Smooth muscle cell (in vitro differentiated cells): ENCODE results near the gene MRPS17. TPM values are rescaled to one million over a fixed set of nuclear protein-coding genes. Genes with fewer than 3 reads are reported as not detected.

Experiments used
- DNase-seq: peaks from one replicate; lab custom pipeline; 2025; ENCODE audit not compliant: unreplicated experiment; lab: John Stamatoyannopoulos, UW
- H2AFZ ChIP-seq: fragments of 200-600 bp; sonication (generic); 2 replicates; pipeline ENCODE4 v1.6.0; 2016; ENCODE audit warnings: antibody characterized with exemption, low read depth, mild to moderate bottlenecking
- H3F3A ChIP-seq: fragments of 200-600 bp; sonication (generic); 2 replicates; pipeline ENCODE4 v1.6.0; 2017; ENCODE audit warnings: antibody characterized with exemption, low read depth
- H3K27ac ChIP-seq: fragments of 200-600 bp; sonication (generic); 2 replicates; pipeline ENCODE4 v1.5.1; 2016; ENCODE audit warnings: low read depth, mild to moderate bottlenecking
- H3K27me3 ChIP-seq: fragments of 200-600 bp; sonication (generic); 2 replicates; pipeline ENCODE4 v1.6.1; 2016; ENCODE audit warnings: low read depth, mild to moderate bottlenecking
- H3K36me3 ChIP-seq: fragments of 200-600 bp; sonication (generic); 2 replicates; pipeline ENCODE4 v1.5.1; 2016; ENCODE audit warnings: low read depth
- H3K4me1 ChIP-seq: fragments of 200-600 bp; sonication (generic); 2 replicates; pipeline ENCODE4 v1.5.1; 2016; ENCODE audit warnings: low read depth
- H3K4me2 ChIP-seq: fragments of 200-600 bp; sonication (generic); 2 replicates; pipeline ENCODE4 v1.6.0; 2016; ENCODE audit warnings: mild to moderate bottlenecking
- H3K4me3 ChIP-seq: fragments of 200-600 bp; sonication (generic); 2 replicates; pipeline ENCODE4 v1.5.1; 2016; ENCODE audit warnings: mild to moderate bottlenecking
- H3K79me2 ChIP-seq: fragments of 200-600 bp; sonication (generic); 2 replicates; pipeline ENCODE4 v1.6.0; 2016; ENCODE audit warnings: low read depth, mild to moderate bottlenecking
- H3K9ac ChIP-seq: fragments of 200-600 bp; sonication (generic); 2 replicates; pipeline ENCODE4 v1.6.0; 2016; ENCODE audit warnings: low read depth
- H3K9me3 ChIP-seq: fragments of 200-600 bp; sonication (generic); replicated peaks from 2 replicates; pipeline ENCODE4 v1.5.1; 2016; ENCODE audit warnings: low read depth
- H4K20me1 ChIP-seq: fragments of 200-600 bp; sonication (generic); 2 replicates; pipeline ENCODE4 v1.6.0; 2016; ENCODE audit warnings: low read depth
- CTCF ChIP-seq: fragments of 200-600 bp; sonication (generic); IDR thresholded peaks from 2 replicates; pipeline ENCODE4 v1.5.1; 2017; ENCODE audit warnings: borderline replicate concordance, mild to moderate bottlenecking, antibody characterized with exemption; ENCODE audit not compliant: insufficient read depth, poor library complexity, severe bottlenecking
- WGBS: methylation state at CpG from one replicate; pipeline ENCODE4 v1.1.7; 2016; ENCODE audit warnings: low lambda C conversion rate; 5-methylcytosine and 5-hydroxymethylcytosine counted together
- polyA plus RNA-seq: library from polyadenylated mRNA; unstranded; fragments of >200 nt; fragmentation: Nextera tagmentation; extraction: Ambion mirVana; gene quantifications from 2 replicates; pipeline ENCODE4 v1.2.1, GENCODE V29; 2016
- total RNA-seq: library from RNA; depleted of rRNA; stranded (reverse); fragments of >200 nt; gene quantifications from 2 replicates; pipeline ENCODE4 v1.2.3, GENCODE V29; 2014

The MRPS17 gene
- total and polyA plus RNA-seq, 2 experiments from 2014 or later = 7.5 to 17.6 TPM

DNA sequence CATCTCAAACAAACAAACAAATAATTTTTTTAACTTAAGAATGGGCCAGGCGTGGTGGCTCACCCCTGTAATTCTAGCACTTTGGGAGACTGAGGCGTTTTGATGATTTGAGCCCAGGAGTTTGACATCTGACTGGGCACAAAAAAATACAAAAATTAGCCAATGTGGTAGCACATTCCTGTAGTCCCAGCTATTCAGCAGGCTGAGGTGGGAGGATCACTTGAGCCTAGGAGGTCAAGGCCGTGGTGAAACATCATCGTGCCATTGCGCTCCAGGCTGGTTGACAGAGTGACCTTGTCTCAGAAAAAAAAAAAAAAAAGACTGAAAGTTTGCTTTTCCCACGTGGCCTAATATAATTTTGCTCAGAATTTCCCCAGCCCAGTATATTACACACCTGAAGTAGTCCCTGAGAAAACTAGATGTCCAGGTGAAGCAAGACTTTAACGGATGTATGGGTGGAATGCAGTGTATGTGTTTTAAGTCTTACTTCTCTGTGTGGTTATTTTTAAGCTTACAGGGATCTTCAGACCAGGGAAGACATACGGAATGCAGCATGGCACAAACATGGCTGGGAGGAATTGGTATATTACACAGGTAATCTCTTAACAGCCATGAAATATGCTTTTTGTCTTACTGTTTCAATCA, 45.3 kb downstream of the MRPS17 start:
- H3K27me3 ChIP-seq = no peaks in the 10 kb centered on the region
- 97% methylated on average over 8 of the region's 8 CpGs for WGBS
- H2AFZ ChIP-seq = no peak overlapping the region
- DNase-seq = no peak
- no peak overlapping the region for H3K4me3 ChIP-seq
- no peaks in the 10 kb centered on the region for H3K9me3 ChIP-seq
- no peak overlapping the region for H3K9ac ChIP-seq
- no peaks in the 10 kb centered on the region for H3F3A ChIP-seq
- no peaks in the 10 kb centered on the region for H3K79me2 ChIP-seq
- H3K36me3 ChIP-seq = peaks cover 6% of the 10 kb centered on the region
- H3K4me2 ChIP-seq = no peak overlapping the region
- no peak for TF ChIP-seq CTCF
- H3K4me1 ChIP-seq = no peaks in the 10 kb centered on the region
- H4K20me1 ChIP-seq = no peaks in the 10 kb centered on the region
- H3K27ac ChIP-seq = no peak overlapping the region

GRCh38 chr7:56003749-56004148, 52.1 kb downstream of the MRPS17 start:
- no peaks in the 10 kb centered on the region for H3F3A ChIP-seq
- no peaks in the 10 kb centered on the region for H3K4me1 ChIP-seq
- no peaks in the 10 kb centered on the region for H4K20me1 ChIP-seq
- WGBS = 86% methylated on average over 4 of the region's 4 CpGs
- no peak overlapping the region for H3K4me2 ChIP-seq
- no peaks in the 10 kb centered on the region for H3K9me3 ChIP-seq
- no peaks in the 10 kb centered on the region for H3K36me3 ChIP-seq
- no peak for DNase-seq
- no peak for TF ChIP-seq CTCF
- no peak overlapping the region for H3K9ac ChIP-seq
- H3K27me3 ChIP-seq = no peaks in the 10 kb centered on the region
- H3K4me3 ChIP-seq = no peak overlapping the region
- H2AFZ ChIP-seq = no peak overlapping the region
- H3K79me2 ChIP-seq = no peaks in the 10 kb centered on the region
- H3K27ac ChIP-seq = no peak overlapping the region

Other genes with a start within 250 kb of the MRPS17 start
- not detected in 2 replicates for gene SEPTIN14, start 89.1 kb upstream of the MRPS17 start, total RNA-seq
- not detected in 2 replicates for gene SEPTIN14, start 89.1 kb upstream of the MRPS17 start, polyA plus RNA-seq
- 2.1 and 3.2 TPM in 2 replicates for gene ZNF713, start 64.4 kb upstream of the MRPS17 start, total RNA-seq
- 1.6 and 2.4 TPM in 2 replicates for gene ZNF713, start 64.4 kb upstream of the MRPS17 start, polyA plus RNA-seq
- gene NIPSNAP2, start 12.7 kb downstream of the MRPS17 start, total RNA-seq = 41.2 and 77.4 TPM in 2 replicates
- 44.7 and 50.5 TPM in 2 replicates for gene NIPSNAP2, start 12.7 kb downstream of the MRPS17 start, polyA plus RNA-seq
- gene PSPH, start 99.6 kb downstream of the MRPS17 start, total RNA-seq = 31.2 and 41.5 TPM in 2 replicates
- 14.8 and 17.2 TPM in 2 replicates for gene PSPH, start 99.6 kb downstream of the MRPS17 start, polyA plus RNA-seq
- gene CCT6A, start 99.9 kb downstream of the MRPS17 start, total RNA-seq = 130 and 157 TPM in 2 replicates
- 97.7 and 117 TPM in 2 replicates for gene CCT6A, start 99.9 kb downstream of the MRPS17 start, polyA plus RNA-seq
- 62.2 and 87.2 TPM in 2 replicates for gene SUMF2, start 112.4 kb downstream of the MRPS17 start, total RNA-seq
- gene SUMF2, start 112.4 kb downstream of the MRPS17 start, polyA plus RNA-seq = 121 and 123 TPM in 2 replicates
- 0.81 TPM in 1 of 2 replicates, not detected in the other for gene PHKG1, start 141.1 kb downstream of the MRPS17 start, total RNA-seq
- 0.26 and 0.33 TPM in 2 replicates for gene PHKG1, start 141.1 kb downstream of the MRPS17 start, polyA plus RNA-seq
- 118 and 142 TPM in 2 replicates for gene CHCHD2, start 154.6 kb downstream of the MRPS17 start, total RNA-seq
- gene CHCHD2, start 154.6 kb downstream of the MRPS17 start, polyA plus RNA-seq = 146 TPM in 2 replicates
- gene NUPR2, start 164.5 kb downstream of the MRPS17 start, total RNA-seq = not detected in 2 replicates
- not detected in 2 replicates for gene NUPR2, start 164.5 kb downstream of the MRPS17 start, polyA plus RNA-seq